IMR-90 (cell line): ENCODE measurements around the gene ZNF451. TPM values are rescaled to one million over a fixed set of nuclear protein-coding genes. Genes with fewer than 3 reads are reported as not detected.
A peak's percentile ranks its signal among the peaks of the same experiment; 100 is the strongest.

Experiments
- ATAC-seq: fragments of 200-7000 bp; cut with Tn5 transposase; 2 replicates; pipeline ENCODE4 v1.9.1; 2020; ENCODE audit warnings: low read depth, mild to moderate bottlenecking, moderate library complexity
- BruUV-seq: library from RNA; stranded (reverse); fragments of 400-500 nt; replicated peaks from 2 replicates; lab custom pipeline; 2021; lab: Mats Ljungman, UMichigan
- CTCF ChIA-PET: fragments of 300-600 bp; formaldehyde crosslinking; extraction: SDS; loops from one replicate; lab custom pipeline; 2021; ENCODE audit warnings: antibody characterized with exemption; lab: Yijun Ruan, JAX
- POLR2A ChIA-PET: fragments of 300-600 bp; sonication (Branson Sonifier 250); formaldehyde crosslinking; loops from one replicate; lab custom pipeline; 2022; ENCODE audit warnings: antibody characterized with exemption; ENCODE audit not compliant: unreplicated experiment; lab: Charles Lee
- DNase-seq: peaks from one replicate; pipeline ENCODE4 v3.0.0; 2013
- H2AFZ ChIP-seq: replicated peaks from 2 replicates; pipeline ENCODE3; 2013; ENCODE audit warnings: low read length, mild to moderate bottlenecking; ENCODE audit not compliant: poor library complexity
- H2AK5ac ChIP-seq: 2 replicates; pipeline ENCODE4 v1.6.1; 2013; ENCODE audit warnings: low read depth, low read length, inconsistent platforms
- H2AK9ac ChIP-seq: replicated peaks from 2 replicates; pipeline ENCODE3; 2013; ENCODE audit warnings: mild to moderate bottlenecking, low read depth, low read length, moderate library complexity; ENCODE audit not compliant: poor library complexity
- H2BK120ac ChIP-seq: 2 replicates; pipeline ENCODE4 v1.6.1; 2013; ENCODE audit warnings: low read depth, low read length, inconsistent platforms
- H2BK15ac ChIP-seq: 3 replicates; pipeline ENCODE4 v1.6.1; 2013; ENCODE audit warnings: low read depth, low read length, inconsistent platforms
- H2BK20ac ChIP-seq: 2 replicates; pipeline ENCODE4 v1.6.1; 2013; ENCODE audit warnings: low read depth, mild to moderate bottlenecking, inconsistent platforms, low read length, moderate library complexity
- H2BK5ac ChIP-seq: 2 replicates; pipeline ENCODE4 v1.6.1; 2013; ENCODE audit warnings: mild to moderate bottlenecking, low read depth, low read length, inconsistent platforms; ENCODE audit not compliant: poor library complexity, severe bottlenecking
- H3K14ac ChIP-seq: replicated peaks from 2 replicates; pipeline ENCODE4 v1.6.1; 2013; ENCODE audit warnings: low read depth, low read length, inconsistent platforms
- H3K18ac ChIP-seq: 2 replicates; pipeline ENCODE4 v1.6.1; 2013; ENCODE audit warnings: low read depth, low read length, control low read depth
- H3K23ac ChIP-seq: 2 replicates; pipeline ENCODE4 v1.6.1; 2013; ENCODE audit warnings: low read depth, low read length, inconsistent platforms
- H3K27ac ChIP-seq: 2 replicates; pipeline ENCODE4 v1.5.1; 2013; ENCODE audit warnings: mild to moderate bottlenecking, control low read depth, low read length; ENCODE audit not compliant: insufficient read depth
- H3K27me3 ChIP-seq: 2 replicates; pipeline ENCODE4 v1.6.1; 2013; ENCODE audit warnings: low read length; ENCODE audit not compliant: control insufficient read depth, insufficient read depth
- H3K36me3 ChIP-seq: 2 replicates; pipeline ENCODE4 v1.6.1; 2013; ENCODE audit warnings: low read length, mixed read lengths; ENCODE audit not compliant: control insufficient read depth, insufficient read depth
- H3K4ac ChIP-seq: 2 replicates; pipeline ENCODE4 v1.6.1; 2013; ENCODE audit warnings: low read depth, low read length, inconsistent platforms
- H3K4me1 ChIP-seq: 2 replicates; pipeline ENCODE4 v1.6.1; 2013; ENCODE audit warnings: low read length, mixed read lengths; ENCODE audit not compliant: control insufficient read depth, insufficient read depth
- H3K4me2 ChIP-seq: 2 replicates; pipeline ENCODE4 v1.6.1; 2013; ENCODE audit warnings: low read depth, mild to moderate bottlenecking, control low read depth, low read length, moderate library complexity
- H3K4me3 ChIP-seq: 2 replicates; pipeline ENCODE4 v1.5.1; 2013; ENCODE audit warnings: low read depth, mild to moderate bottlenecking, control low read depth, low read length, moderate library complexity; ENCODE audit not compliant: insufficient read depth
- H3K56ac ChIP-seq: 2 replicates; pipeline ENCODE4 v1.6.1; 2013; ENCODE audit warnings: low read length, inconsistent platforms; ENCODE audit not compliant: insufficient read depth; ENCODE audit errors: extremely low read depth
- H3K79me1 ChIP-seq, 2 experiments: 2 replicates each; pipeline ENCODE4 v1.6.1; 2013; ENCODE audit warnings: low read length in 2 of 2, inconsistent platforms in 1 of 2, low read depth in 1 of 2
- H3K9ac ChIP-seq: 2 replicates; pipeline ENCODE4 v1.6.1; 2013; ENCODE audit warnings: low read depth, low read length, control low read depth
- H3K9me1 ChIP-seq: 2 replicates; pipeline ENCODE4 v1.6.1; 2013; ENCODE audit warnings: low read length, inconsistent platforms; ENCODE audit not compliant: insufficient read depth
- H3K9me3 ChIP-seq: 2 replicates; pipeline ENCODE4 v1.6.1; 2013; ENCODE audit warnings: low read length; ENCODE audit not compliant: control insufficient read depth, insufficient read depth
- H4K20me1 ChIP-seq: 2 replicates; pipeline ENCODE4 v1.6.1; 2013; ENCODE audit warnings: low read length, inconsistent platforms; ENCODE audit not compliant: insufficient read depth
- H4K5ac ChIP-seq: 2 replicates; pipeline ENCODE4 v1.6.1; 2013; ENCODE audit warnings: mild to moderate bottlenecking, low read depth, low read length, control low read depth
- H4K8ac ChIP-seq, 2 experiments: 2 replicates each; pipeline ENCODE4 v1.6.1; 2013; ENCODE audit warnings: low read depth in 2 of 2, low read length in 2 of 2, control low read depth in 1 of 2, inconsistent platforms in 1 of 2
- H4K91ac ChIP-seq: 2 replicates; pipeline ENCODE4 v1.6.1; 2013; ENCODE audit warnings: low read depth, low read length, inconsistent platforms; ENCODE audit not compliant: insufficient read depth
- BHLHE40 ChIP-seq: fragments of 150-350 bp; IDR thresholded peaks from 2 replicates; pipeline ENCODE4 v1.6.1; 2016; ENCODE audit warnings: mild to moderate bottlenecking, low read depth, low read length
- CEBPB ChIP-seq: IDR thresholded peaks from 2 replicates; pipeline ENCODE4 v1.6.1; 2012; ENCODE audit warnings: low read depth, low read length, improper control_type of control experiment
- CHD1 ChIP-seq: IDR thresholded peaks from 2 replicates; pipeline ENCODE4 v1.6.1; 2012; ENCODE audit warnings: low read depth, low read length, improper control_type of control experiment
- FOS ChIP-seq: fragments of 150-350 bp; IDR thresholded peaks from 2 replicates; pipeline ENCODE4 v1.6.1; 2016; ENCODE audit warnings: low read depth, low read length
- MAFK ChIP-seq: IDR thresholded peaks from 2 replicates; pipeline ENCODE4 v1.6.1; 2012; ENCODE audit warnings: low read depth, low read length, improper control_type of control experiment
- MAZ ChIP-seq: IDR thresholded peaks from 2 replicates; pipeline ENCODE4 v1.6.1; 2012; ENCODE audit warnings: low read depth, mild to moderate bottlenecking, low read length, improper control_type of control experiment, moderate library complexity, borderline replicate concordance
- MXI1 ChIP-seq: IDR thresholded peaks from 2 replicates; pipeline ENCODE4 v1.6.1; 2012; ENCODE audit warnings: low read depth, mild to moderate bottlenecking, low read length, moderate library complexity, borderline replicate concordance
- NFE2L2 ChIP-seq: fragments of 150-350 bp; IDR thresholded peaks from 2 replicates; pipeline ENCODE4 v1.6.1; 2016; ENCODE audit warnings: low read depth, mild to moderate bottlenecking, low read length
- POLR2A ChIP-seq: IDR thresholded peaks from 2 replicates; pipeline ENCODE4 v1.6.1; 2012; ENCODE audit warnings: mild to moderate bottlenecking, low read depth, low read length
- RAD21 ChIP-seq: IDR thresholded peaks from 2 replicates; pipeline ENCODE4 v1.6.1; 2012; ENCODE audit warnings: low read length, improper control_type of control experiment
- RCOR1 ChIP-seq: IDR thresholded peaks from 2 replicates; pipeline ENCODE4 v1.6.1; 2012; ENCODE audit warnings: mild to moderate bottlenecking, low read length, improper control_type of control experiment; ENCODE audit not compliant: insufficient replicate concordance
- RFX5 ChIP-seq: IDR thresholded peaks from 2 replicates; pipeline ENCODE4 v1.8.0; 2012; ENCODE audit warnings: low read depth, mild to moderate bottlenecking, low read length, moderate library complexity
- SMC3 ChIP-seq: fragments of 150-350 bp; IDR thresholded peaks from 2 replicates; pipeline ENCODE4 v1.6.1; 2016; ENCODE audit warnings: low read depth, mild to moderate bottlenecking, antibody characterized with exemption, low read length, moderate library complexity
- WGBS, 2 experiments: methylation state at CpG; one replicate each; pipeline versions ENCODE4 v1.1.5 to v1.1.7; 2013; ENCODE audit warnings: missing lambda C conversion rate in 2 of 2; ENCODE audit not compliant: insufficient read length in 1 of 2; ENCODE audit errors: extremely low coverage in 2 of 2; 5-methylcytosine and 5-hydroxymethylcytosine counted together
- dilution Hi-C: fragments of 300-500 bp; cut with HindIII; formaldehyde crosslinking; loops from one replicate; pipeline ENCODE4 v1.14.3; 2018; ENCODE audit warnings: low sequenced_read_pairs; ENCODE audit not compliant: unreplicated experiment
- in situ Hi-C: fragments of 300-500 bp; cut with MboI; formaldehyde crosslinking; loops from 3 replicates; pipeline ENCODE4 v1.14.3; 2019; ENCODE audit warnings: low sequenced_read_pairs, inconsistent platforms, mixed read lengths
- intact Hi-C: fragments of 100-400 bp; cut with micrococcal nuclease; formaldehyde crosslinking; loops from 2 replicates; pipeline ENCODE4 v1.10.0; 2022
- polyA plus RNA-seq, 3 experiments: library from polyadenylated mRNA; depleted of rRNA; stranded (reverse); fragments of >200 nt; gene quantifications; 2 replicates each; pipeline ENCODE4 v1.2.3, GENCODE V29; 2012; ENCODE audit warnings: low replicate concordance in 1 of 3
- total RNA-seq: library from RNA; depleted of rRNA; stranded (reverse); fragments of >200 nt; gene quantifications from 2 replicates; pipeline ENCODE4 v1.2.3, GENCODE V29; 2012
- TF ChIP-seq, protein P1 (sequence below): conservative IDR thresholded peaks from 2 replicates; pipeline ENCODE4 v1.5.1; 2012; ENCODE audit warnings: mild to moderate bottlenecking, low read depth, low read length, improper control_type of control experiment
- TF ChIP-seq, protein P2 (sequence below): fragments of 150-350 bp; IDR thresholded peaks from 2 replicates; pipeline ENCODE4 v1.6.1; 2016; ENCODE audit warnings: low read depth, mild to moderate bottlenecking, low read length, moderate library complexity, borderline replicate concordance
- TF ChIP-seq, protein P3 (sequence below): fragments of 150-350 bp; IDR thresholded peaks from 2 replicates; pipeline ENCODE4 v1.6.1; 2017; ENCODE audit warnings: mild to moderate bottlenecking, antibody characterized with exemption, low read length, low read depth

The ZNF451 gene
- total and polyA plus RNA-seq, 2 of the 4 experiments (the other 2 are of a cell fraction), result 10.0 to 48.6 TPM

DNA sequence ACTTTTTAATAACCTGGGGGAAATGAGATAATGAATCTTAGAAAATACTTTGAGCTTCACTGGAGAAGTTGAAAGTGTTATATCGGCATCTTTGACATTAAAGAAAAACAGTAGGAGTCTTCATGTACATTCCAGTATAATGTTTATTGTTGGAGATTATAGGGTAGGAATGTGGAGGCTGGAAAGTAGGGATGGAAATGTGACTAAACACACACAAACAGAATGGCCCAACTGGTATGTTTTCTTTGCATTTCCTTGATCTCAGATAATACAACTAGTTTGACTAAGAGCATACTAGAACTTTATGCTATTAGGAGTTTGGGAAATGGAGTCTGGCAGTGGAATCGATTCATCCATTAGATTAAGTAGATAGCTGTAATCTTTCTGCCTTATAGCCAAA lies 72.0 kb downstream of the ZNF451 start:
- Histone ChIP-seq H3K14ac (no peak overlapping the region), H2BK5ac (peak overlapping the region; percentile 83), H3K79me1 (0 out of 4 replicates have a peak, but pooled peaks cover 0 to 5% of the 10 kb centered on the region in 2 experiments), H2BK20ac (no peak overlapping the region), H4K91ac (no peak overlapping the region), H3K18ac (peak overlapping the region; percentile 74; the same call in 1 of the 2 replicates), H3K27ac (peak overlapping the region; percentile 76; the same call in 1 of the 2 replicates), H4K8ac (no peak overlapping the region), H3K27me3 (no peaks in the 10 kb centered on the region), H2AK5ac (no peak overlapping the region), H3K4me2 (peak overlapping the region; percentile 61; the same call in 1 of the 2 replicates), H3K56ac (no peak overlapping the region; the same call in 1 of the 2 replicates), H2BK120ac (0 out of 2 replicates have a peak overlapping the region, but pooled peaks have one; percentile 1), H3K9me1 (no peaks in the 10 kb centered on the region), H3K4me1 (peaks cover 15% of the 10 kb centered on the region), H4K5ac (no peak overlapping the region; the same call in 1 of the 2 replicates), H3K4me3 (no peak overlapping the region), H3K36me3 (peaks cover 2% of the 10 kb centered on the region), H2AFZ (no peak overlapping the region), H3K9ac (no peak overlapping the region), H2BK15ac (no peak overlapping the region), H3K4ac (no peak overlapping the region), H3K23ac (no peak overlapping the region), H2AK9ac (no peak overlapping the region), H4K20me1 (0 out of 2 replicates have a peak, but pooled peaks cover 3% of the 10 kb centered on the region), H3K9me3 (peaks cover 6% of the 10 kb centered on the region)
- WGBS, 2 experiments, result no CpG with 5 or more reads among the region's 2 CpGs
- ChIA-PET CTCF (no interaction called here), POLR2A (interaction anchor here (1.1 kb wide), 1 partner anchor 10 kb away, joined by 5 read pairs; the partner anchor contains the start of gene BAG2)
- peak; percentile 57 for DNase-seq
- TF ChIP-seq MXI1, result no peak
- no peak for TF ChIP-seq FOS
- no peak for TF ChIP-seq POLR2A
- TF ChIP-seq CEBPB, result no peak
- TF ChIP-seq SMC3, result no peak
- no peak for TF ChIP-seq MAFK
- TF ChIP-seq RAD21, result no peak
- no peak for TF ChIP-seq CHD1
- no peak for TF ChIP-seq BHLHE40
- TF ChIP-seq MAZ, result no peak
- no peak for TF ChIP-seq NFE2L2
- TF ChIP-seq, protein P1, sequence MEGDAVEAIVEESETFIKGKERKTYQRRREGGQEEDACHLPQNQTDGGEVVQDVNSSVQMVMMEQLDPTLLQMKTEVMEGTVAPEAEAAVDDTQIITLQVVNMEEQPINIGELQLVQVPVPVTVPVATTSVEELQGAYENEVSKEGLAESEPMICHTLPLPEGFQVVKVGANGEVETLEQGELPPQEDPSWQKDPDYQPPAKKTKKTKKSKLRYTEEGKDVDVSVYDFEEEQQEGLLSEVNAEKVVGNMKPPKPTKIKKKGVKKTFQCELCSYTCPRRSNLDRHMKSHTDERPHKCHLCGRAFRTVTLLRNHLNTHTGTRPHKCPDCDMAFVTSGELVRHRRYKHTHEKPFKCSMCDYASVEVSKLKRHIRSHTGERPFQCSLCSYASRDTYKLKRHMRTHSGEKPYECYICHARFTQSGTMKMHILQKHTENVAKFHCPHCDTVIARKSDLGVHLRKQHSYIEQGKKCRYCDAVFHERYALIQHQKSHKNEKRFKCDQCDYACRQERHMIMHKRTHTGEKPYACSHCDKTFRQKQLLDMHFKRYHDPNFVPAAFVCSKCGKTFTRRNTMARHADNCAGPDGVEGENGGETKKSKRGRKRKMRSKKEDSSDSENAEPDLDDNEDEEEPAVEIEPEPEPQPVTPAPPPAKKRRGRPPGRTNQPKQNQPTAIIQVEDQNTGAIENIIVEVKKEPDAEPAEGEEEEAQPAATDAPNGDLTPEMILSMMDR, result no peak
- TF ChIP-seq, protein P2, sequence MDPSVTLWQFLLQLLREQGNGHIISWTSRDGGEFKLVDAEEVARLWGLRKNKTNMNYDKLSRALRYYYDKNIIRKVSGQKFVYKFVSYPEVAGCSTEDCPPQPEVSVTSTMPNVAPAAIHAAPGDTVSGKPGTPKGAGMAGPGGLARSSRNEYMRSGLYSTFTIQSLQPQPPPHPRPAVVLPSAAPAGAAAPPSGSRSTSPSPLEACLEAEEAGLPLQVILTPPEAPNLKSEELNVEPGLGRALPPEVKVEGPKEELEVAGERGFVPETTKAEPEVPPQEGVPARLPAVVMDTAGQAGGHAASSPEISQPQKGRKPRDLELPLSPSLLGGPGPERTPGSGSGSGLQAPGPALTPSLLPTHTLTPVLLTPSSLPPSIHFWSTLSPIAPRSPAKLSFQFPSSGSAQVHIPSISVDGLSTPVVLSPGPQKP, result no peak
- no peak for TF ChIP-seq RFX5
- TF ChIP-seq RCOR1, result no peak
- TF ChIP-seq, protein P3, sequence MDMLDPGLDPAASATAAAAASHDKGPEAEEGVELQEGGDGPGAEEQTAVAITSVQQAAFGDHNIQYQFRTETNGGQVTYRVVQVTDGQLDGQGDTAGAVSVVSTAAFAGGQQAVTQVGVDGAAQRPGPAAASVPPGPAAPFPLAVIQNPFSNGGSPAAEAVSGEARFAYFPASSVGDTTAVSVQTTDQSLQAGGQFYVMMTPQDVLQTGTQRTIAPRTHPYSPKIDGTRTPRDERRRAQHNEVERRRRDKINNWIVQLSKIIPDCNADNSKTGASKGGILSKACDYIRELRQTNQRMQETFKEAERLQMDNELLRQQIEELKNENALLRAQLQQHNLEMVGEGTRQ, result no peak
- intact Hi-C loops (no loop called here), in situ Hi-C loops (no loop called here), dilution Hi-C loops (no loop called here)
- no TSS peak for BruUV-seq
- ATAC-seq, result peak; percentile 70
